Hematopoietic multipotent progenitor cell treated with erythropoietin and hydrocortisone succinate and interleukin-3 and kit ligand, for 6 days (in vitro differentiated cells): ENCODE data around the gene MSX1.

ENCODE experiments used
- DNase-seq: peaks from one replicate; pipeline ENCODE4 v3.0.0-alpha.2; 2015

MSX1 gene

GRCh38 chr4:4871242-4871572, 11.7 kb downstream of the MSX1 start:
- no peak for DNase-seq

GRCh38 chr4:4871573-4872313, 12.3 kb downstream of the MSX1 start:
- DNase-seq, result no peak

- no peak for DNase-seq
Measured at GRCh38 chr4:4872314-4872903, 12.9 kb downstream of the MSX1 start.

GRCh38 chr4:4873203-4873602, 13.7 kb downstream of the MSX1 start:
- no peak for DNase-seq

GRCh38 chr4:4874254-4874653, 14.8 kb downstream of the MSX1 start:
- no peak for DNase-seq

GRCh38 chr4:4875147-4875546, 15.7 kb downstream of the MSX1 start:
- DNase-seq, result no peak

- DNase-seq, result no peak
Measured at GRCh38 chr4:4875611-4876010, 16.1 kb downstream of the MSX1 start.

- no peak for DNase-seq
Measured at GRCh38 chr4:4876945-4877661, 17.6 kb downstream of the MSX1 start.

- no peak for DNase-seq
Measured at GRCh38 chr4:4880492-4880891, 21.0 kb downstream of the MSX1 start.

- no peak for DNase-seq
Measured at GRCh38 chr4:4881432-4881831, 22.0 kb downstream of the MSX1 start.

- no peak for DNase-seq
Measured at GRCh38 chr4:4884611-4885010, 25.1 kb downstream of the MSX1 start.

- DNase-seq, result no peak
Measured at GRCh38 chr4:4887426-4887825, 28.0 kb downstream of the MSX1 start.

GRCh38 chr4:4888695-4889094, 29.2 kb downstream of the MSX1 start:
- no peak for DNase-seq

- no peak for DNase-seq
Measured at GRCh38 chr4:4889781-4890180, 30.3 kb downstream of the MSX1 start.

- no peak for DNase-seq
Measured at GRCh38 chr4:4890574-4891255, 31.2 kb downstream of the MSX1 start.

- DNase-seq, result no peak
Measured at GRCh38 chr4:4893721-4894120, 34.3 kb downstream of the MSX1 start.

- DNase-seq, result no peak
Measured at GRCh38 chr4:4899202-4899925, 39.9 kb downstream of the MSX1 start.

- DNase-seq, result peak; percentile 12
Measured at GRCh38 chr4:4901877-4902276, 42.4 kb downstream of the MSX1 start.

GRCh38 chr4:4912155-4912554, 52.7 kb downstream of the MSX1 start:
- no peak for DNase-seq

- no peak for DNase-seq
Measured at GRCh38 chr4:4913147-4913561, 53.7 kb downstream of the MSX1 start.
